Mucosa of gallbladder (tissue), 1 donor: ENCODE data around the gene CACNA1B. TPM values are rescaled to one million over a fixed set of nuclear protein-coding genes. Genes with fewer than 3 reads are reported as not detected.
"Not testable (repeated sequence)": the region's sequence is repeated elsewhere in the genome, so short reads cannot be mapped to it uniquely, and the experiment has no call there.

Experiments used
- DNase-seq: peaks from one replicate; pipeline ENCODE4 v3.0.0-alpha.2; 2020; ENCODE audit warnings: low spot score
- total RNA-seq: library from RNA; stranded (reverse); gene quantifications from one replicate; pipeline ENCODE4 v1.2.1, GENCODE V29; 2021
- donor health status: DM: no; HTN: no; CAD: no.

Gene CACNA1B
- total RNA-seq, 1 donor from 2014 or later, result 0.43 TPM

DNA sequence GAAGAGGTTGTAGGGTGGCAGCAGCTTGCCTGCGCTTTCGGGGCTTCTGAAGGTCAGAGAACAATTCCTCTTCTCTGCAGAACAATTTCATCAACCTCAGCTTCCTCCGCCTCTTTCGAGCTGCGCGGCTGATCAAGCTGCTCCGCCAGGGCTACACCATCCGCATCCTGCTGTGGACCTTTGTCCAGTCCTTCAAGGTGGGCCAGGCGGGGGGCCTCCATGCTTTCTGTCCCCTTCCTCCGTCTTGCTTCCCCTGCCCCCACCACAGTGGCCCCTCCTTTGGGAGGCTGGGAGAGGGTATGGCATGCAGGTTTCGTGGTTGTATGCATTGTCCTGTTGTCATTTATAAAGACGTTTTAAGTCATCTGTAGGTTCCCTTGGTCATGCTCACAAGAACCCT is 195.8 kb downstream of the CACNA1B start:
- DNase-seq, result no peak

DNA sequence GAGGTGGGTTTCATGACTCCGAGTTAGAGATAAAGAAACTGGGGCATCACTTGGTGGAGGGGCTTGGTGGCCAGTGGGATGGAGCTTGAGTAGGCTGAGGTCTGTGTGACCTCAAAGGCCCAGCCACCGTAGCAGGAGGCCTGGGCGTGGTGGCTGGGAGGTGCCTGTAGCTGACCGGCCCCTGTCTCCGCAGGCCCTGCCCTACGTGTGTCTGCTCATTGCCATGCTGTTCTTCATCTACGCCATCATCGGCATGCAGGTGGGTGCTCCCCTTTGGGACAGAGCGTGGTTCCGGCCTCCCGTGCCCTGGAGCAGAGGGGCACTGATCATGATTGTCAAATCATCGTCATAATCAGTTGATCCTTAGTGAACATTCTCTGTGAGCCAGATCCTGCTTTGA is 196.2 kb downstream of the CACNA1B start:
- no peak for DNase-seq

DNA sequence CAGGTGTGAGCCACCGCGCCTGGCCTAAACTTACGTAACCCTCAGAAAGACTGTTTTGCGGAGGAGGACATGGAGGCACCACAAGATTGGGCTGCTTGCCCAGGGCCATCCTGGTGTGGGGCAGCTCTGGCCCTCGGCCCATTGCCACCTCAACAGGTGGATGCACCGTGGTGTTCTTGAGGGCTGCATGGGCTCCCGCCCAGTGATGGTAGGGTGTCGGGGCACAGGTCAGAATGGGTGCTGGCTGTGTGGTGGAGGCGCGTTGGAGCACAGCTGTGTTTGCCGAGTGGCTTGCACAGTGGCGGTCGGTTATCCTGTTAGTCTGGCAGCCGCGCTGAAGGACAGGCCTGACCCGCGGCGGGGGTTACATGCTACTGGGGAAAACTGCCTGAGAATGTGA is 196.9 kb downstream of the CACNA1B start:
- DNase-seq, result no peak

DNA sequence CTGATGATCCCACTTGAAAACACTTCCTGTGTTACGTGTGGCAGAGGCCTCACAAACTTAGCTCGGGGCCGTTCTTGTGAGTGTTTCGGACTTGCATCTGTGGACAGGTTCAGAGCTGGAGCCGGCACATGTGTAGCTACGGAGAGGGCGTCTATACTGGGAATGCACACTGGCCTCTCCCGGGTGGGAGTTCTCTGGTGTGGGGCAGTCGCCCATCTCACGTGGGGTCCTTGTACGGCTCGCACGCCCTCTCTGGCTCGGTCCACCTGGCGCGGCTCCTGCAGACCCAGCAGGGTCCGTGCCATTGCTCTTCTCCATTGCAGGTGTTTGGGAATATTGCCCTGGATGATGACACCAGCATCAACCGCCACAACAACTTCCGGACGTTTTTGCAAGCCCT is 197.9 kb downstream of the CACNA1B start:
- no peak for DNase-seq

DNA sequence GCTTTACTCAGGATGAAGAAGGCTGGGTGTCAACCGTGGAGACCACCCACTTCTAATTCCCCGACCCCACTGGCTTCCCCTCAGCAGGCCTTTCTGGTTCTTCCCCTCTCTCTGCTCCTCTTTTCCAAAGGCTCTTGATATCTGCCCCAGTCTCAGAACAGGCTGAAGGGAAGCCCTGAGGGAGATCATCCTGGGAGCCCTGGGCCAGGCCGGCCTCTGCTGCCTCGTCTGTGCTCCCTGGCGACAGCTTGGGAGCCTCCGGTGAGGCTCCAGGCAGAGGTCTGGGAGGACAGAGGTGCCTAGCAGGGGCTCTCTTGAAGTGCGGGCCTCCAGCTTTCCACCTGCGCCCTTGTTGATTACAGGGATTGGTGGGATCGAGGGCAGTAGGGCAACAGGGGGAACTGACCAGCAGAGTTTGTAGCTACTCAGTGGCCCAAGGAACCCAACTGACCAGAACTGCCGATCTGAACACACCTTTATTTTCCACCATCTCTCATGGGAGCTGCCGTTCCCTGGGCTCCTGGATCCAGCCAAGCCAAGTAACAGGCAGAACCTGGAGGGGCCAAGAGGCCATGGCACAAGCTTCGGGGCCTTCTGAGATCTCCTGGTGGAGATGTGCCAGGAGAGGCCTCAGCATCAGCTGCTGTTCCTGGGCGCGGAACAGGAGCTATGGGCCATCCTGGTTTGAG is 198.5 kb downstream of the CACNA1B start:
- no peak for DNase-seq

DNA sequence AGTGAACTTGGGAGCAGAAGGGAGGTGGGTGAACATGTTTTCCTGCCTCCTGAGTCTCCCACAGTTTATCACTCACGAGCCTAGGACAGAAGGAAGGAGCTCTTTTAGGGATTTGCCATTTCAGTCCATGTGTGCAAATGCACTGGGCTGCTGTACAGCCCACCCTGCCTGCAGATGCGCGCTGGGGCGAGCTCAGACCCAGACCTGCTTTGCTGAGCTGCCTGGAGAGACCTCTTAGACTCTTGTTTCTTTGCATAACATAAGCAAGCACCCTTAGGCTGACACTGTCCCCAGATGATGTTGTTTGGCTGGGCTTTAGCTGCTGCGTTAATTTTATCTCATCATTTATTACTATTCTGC is 199.0 kb downstream of the CACNA1B start:
- DNase-seq, result no peak

DNA sequence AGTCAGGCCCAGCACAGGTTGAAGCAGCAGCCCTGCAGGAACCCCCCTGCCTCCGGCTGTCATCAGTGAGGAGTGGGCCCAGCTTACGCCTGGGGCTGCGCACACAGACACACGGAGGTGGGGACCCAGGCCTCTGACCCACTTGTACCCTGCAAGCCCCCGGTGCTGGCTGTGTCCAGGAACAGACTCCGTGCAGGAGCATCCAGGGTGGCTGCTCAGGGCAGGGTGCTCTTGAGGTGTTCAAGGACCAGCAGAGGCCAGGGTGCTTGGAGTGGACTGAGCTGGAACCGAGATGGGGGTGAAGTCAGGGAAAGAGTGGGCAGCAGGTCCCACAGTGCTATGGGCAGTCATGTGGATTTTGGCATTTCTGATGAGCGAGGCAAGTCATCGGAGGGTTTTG is 199.5 kb downstream of the CACNA1B start:
- DNase-seq, result no peak

DNA sequence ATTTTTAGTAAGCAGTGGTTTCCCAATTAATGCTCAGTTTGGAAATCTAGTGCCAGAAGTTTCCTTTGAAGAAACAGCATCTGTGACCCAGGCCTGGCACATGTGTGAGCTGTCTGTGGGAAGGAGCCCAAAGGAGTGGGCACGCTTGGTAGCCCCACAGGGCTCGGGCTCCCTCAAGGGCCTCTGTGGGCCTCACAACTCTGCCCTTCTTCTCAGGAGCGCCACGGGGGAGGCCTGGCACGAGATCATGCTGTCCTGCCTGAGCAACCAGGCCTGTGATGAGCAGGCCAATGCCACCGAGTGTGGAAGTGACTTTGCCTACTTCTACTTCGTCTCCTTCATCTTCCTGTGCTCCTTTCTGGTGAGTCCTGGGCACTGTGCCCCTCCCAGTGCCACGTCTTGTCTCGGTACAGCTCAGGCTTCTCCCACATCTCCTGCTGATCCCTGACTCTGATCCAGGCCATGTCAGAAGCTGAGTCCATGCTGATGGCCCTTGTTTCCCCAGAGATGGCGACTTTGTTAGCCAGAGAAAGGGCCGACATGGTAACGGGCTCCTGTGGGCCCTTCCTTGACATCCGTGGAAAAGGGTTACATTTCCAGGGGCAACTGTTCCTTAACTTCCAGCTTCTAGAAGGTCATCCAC is 200.4 kb downstream of the CACNA1B start:
- DNase-seq, result no peak

DNA sequence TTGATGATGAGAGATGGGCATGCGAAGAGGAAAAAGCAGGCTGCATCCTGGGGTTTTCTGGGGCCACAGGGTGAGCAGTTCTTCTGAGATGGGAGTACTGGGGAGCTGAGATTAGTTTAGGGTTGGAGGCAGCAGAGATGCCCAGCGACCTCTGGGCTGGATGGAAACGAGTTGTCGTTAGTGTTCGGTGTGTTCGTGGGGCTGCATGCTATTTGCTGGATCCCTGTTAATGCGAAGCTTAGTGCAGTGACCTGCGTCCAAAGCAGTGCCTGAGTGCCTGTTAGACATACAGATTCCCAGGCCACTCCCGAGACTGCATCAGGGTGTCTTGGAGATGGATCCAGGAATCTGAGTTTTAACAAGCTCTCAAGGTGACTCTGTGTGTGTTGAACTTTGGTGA is 201.3 kb downstream of the CACNA1B start:
- DNase-seq, result no peak

DNA sequence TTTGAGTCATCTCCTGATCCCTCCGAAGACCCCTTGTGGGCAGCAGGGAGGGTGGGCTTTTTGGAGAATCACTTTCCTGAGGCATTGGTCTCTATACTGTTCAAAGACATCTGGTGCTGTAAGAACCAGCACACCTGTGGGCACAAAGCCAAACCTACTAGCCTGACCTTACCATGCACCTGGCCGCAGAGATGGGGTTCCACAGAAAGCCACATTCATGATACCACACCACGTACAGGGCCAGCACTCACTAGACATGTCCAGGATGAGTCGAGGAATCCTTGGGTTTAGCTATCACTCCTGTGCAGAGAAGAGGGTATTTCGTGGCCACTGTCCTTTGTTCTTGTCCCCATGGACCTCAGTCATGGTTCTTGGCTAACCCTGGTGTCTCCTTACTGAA is 203.4 kb downstream of the CACNA1B start:
- no peak for DNase-seq

DNA sequence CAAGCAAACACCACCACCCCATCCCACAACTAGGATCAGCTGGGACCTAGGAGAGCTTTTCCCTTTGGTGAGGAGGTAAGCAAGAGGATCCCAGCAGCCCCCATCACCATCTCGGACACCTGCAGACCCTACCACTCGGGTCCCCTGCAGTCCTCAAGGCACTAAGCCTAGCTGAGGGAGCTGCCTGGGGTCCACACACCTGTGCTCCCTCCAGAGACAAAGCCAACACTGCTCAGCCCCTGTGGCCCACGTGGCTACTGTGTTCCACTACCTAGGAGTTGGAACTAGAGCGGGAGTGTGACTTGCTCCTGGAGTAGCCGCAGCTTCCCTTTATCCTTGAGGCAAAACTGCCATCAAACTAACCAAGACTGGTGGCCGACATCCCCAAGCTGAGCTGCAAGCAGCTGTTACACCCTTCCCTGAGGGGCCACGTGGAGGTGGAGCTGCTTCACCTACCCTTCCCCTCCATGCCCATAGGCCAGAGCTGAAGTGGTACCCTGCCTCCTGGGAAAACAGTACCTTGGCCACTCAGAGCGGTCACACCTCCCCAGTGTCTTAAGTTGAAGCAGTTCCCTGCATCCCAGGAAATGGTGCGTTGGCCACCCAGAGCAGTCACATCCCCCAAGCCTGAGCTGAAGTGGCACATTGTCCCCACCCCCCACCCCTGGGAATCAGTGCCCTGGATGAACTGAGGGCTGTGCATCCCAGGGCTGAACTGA is 205.5 kb downstream of the CACNA1B start:
- DNase-seq, result no peak

DNA sequence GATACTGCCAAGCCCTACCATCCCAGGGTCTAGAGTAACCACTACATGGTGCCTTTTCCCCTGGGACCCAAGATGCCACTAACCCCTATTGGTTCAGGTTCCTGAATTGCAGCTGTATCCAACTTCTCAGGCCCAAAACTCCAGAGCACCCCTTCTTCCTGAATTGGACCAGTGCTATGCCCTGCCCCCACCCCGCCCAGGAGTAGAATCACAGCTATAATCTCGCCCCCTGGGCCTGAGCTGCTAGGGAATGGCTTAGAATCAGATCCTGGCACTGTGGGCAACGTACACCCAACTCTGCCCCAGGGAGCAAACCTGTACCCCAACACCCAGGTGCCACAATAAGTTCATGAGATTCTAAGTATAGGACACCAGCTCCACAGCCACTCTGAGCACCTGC is 206.3 kb downstream of the CACNA1B start:
- DNase-seq, result no peak

DNA sequence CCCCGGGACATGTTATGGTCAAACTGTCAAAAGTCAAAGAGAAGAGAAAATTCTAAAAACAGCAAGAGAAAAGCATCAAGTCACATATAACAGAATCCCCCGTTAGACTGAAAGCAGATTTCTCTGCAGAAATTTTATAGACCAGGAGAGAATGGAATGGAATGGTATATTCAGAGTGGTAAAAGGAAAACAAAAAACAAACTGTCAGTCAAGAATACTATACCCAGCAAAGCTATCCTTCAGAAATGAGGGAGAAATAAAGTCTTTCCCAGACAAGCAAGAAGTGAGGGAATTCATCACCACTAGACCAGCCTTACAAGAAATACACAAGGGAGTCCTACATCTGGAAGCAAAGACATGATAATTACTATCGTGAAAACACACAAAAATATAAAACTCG is 208.0 kb downstream of the CACNA1B start:
- DNase-seq, result no peak

DNA sequence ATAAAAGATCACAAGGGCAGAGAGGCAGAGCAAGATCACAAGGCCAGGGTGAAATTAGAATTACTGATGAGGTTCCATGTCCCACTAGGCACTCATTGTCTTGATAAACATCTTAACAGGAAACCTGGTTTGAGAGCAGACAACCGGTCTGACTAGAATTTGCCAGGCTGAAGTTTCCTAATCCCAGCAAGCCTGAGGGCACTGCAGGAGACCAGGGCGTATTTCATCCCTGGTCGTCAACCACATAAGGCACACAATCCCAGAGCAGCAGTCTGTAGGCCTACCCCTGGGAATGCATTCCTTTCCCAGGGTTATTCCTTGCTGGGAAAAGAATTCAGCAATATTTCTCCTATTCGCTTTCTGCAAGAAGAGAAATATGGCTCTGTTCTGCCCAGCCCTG is 214.5 kb downstream of the CACNA1B start:
- DNase-seq, result not testable (repeated sequence)

DNA sequence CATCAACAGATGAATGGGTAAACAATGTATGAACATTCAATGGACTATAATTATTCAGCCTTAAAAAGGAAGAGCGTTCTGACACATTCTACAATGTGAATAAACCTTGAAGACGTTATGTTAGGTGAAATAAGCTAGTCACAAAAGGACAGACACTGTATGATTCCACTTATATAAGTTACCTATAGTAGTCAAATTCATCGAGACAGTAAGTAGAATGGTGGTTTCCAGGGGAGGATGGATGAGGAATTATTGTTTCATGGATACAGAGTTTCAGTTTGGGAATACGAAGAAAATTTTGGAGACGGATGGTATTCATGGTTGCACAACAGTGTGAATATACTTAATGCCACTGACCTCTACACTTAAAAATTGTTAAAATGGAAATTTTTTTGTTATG is 216.4 kb downstream of the CACNA1B start:
- DNase-seq, result no peak

DNA sequence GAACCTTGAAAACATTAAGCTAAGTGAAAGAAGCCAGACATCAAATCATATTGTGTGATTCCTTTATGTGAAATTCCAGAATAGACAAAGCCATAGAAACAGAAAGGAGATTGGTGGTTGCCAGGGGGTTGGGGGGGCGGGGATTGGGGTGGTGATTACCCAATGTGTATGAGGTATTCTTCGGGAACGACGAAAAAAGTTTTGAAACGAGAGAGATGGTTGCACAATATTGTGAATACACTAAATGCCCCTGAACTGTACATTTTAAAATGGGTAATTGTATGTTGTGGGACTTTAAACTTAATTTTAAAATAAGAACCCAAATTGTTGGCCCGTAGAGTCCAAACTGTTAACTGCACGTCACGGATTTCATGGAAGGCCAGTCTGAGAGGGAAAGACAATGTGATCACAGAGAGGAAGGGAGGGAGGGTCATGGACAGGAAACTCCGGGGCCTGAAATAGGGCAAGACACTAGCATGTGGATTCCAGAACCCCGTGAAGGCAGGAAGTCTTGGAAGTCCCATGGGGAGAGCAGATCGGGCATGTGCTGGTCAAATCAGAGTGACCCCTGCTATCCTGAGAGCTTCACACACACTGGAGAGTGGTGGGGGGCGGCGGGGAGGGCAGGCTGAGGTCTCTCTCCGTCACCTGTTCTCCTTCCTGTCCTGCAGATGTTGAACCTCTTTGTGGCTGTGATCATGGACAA is 218.4 kb downstream of the CACNA1B start:
- no peak for DNase-seq

DNA sequence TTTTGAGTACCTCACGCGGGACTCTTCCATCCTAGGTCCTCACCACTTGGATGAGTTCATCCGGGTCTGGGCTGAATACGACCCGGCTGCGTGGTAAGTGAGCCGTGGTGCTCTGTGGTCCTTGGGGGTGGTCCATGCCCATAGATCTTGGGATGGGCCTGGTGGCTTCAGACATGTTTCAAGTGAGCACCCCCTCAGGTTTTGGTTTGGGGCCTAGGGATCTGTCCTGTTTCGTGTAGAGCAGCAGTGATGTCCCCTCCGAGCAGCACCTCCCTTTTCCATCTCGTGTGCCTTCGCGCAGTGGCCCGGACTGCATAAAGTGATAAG is 218.9 kb downstream of the CACNA1B start:
- no peak for DNase-seq

DNA sequence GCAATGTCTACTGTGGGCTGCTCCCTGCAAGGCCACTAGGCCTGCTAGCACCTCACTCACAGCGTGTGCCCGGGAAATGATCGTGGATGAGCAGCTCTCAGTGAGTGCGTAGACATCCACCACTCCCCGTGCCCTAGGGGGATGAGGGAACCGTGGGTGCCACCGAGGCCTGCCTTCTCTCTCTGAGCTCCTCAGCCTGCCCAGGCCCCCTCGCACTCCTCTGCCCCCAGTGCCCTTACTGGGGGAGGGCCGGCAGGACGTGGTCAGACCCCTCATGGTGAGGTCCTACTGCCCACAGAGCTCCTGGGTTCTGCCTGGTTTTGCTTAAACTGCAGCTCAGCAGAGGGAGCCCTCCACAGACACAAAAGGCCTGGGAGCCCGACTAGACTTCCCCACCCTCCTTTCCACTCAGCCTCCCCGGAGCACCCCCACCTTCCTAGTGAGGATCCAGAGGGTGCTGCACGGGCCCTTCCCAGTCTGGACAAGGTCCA is 220.0 kb downstream of the CACNA1B start:
- DNase-seq, result no peak

DNA sequence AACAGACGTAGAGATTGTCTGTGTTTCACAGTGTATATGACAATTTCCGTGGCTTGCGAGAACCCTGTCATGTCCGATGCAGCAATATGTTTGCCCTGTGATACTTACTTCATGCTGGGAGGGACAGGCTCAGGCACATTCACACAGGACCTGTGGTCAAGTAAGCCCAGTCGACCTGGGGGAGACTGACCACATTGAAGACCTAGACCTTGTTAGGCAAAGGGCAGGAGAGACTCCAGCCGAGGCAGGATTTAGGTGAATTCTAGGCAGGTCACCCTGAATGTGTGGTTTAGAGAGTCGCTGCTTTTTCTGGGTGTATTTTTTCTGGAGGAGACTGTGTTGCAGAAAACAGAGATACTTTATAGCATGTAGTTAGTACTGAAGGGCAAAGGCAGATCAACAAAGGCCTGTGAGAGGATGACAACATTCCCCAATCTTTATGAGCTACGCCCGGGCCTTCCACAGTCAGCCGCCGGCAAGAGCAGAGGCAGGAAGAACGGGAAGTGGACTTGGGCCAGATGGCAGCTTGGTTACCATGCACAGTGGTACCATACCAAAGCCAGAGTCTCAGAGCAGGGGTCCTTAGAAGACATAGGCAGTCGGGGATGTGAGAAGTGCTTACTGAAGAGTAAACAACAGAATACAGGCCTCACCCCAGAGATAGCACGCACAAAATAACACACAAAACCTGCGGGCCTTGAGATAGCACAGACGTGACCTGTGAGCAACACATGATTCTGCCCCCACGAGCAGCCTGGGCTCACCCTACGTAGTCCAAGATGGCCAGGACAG is 220.7 kb downstream of the CACNA1B start:
- DNase-seq, result no peak

DNA sequence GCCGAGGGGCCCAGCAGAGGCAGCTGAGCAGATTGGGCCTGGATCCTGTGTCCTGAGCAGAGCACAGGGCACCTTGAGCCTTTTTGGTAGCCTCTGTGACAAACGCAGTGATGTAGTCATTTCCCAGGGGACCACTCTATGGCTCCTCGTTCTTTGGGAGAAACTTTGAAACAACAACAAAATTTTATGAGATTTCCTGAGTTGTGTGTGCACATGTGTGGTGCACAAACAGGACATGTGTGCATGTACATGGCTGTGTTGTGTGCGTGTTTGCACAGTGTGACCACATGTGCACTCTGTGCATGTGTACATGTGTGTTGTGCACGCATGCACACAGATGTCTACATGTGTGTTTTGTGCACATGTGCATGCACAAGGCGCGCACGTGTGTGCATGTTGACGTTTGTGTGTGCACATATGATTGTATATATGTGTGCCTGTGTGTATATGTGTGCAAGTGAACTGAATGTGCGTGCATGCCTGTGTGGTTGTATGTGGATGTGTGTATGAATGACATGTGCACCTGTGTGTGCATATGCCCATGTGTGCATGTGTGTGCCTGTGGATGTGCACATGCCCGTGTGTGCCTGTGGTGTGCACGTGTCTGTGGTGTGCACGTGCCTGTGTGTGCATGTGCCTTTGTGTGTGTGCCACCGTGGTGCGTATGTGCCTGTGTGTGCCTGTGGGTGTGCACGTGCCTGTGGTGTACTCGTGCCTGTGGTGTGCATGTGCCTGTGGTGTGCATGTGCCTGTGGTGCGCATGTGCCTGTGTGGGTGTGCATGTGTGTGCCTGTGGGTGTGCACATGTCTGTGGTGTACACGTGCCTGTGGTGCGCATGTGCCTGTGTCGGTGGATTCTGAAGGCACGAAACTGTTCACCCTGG is 221.6 kb downstream of the CACNA1B start:
- DNase-seq, result no peak
